Kidney (tissue), 14 donors: Measurements from ENCODE around the gene CHRNA3. TPM values are rescaled to one million over a fixed set of nuclear protein-coding genes. Genes with fewer than 3 reads are reported as not detected.

Experiments used
- DNase-seq, 5 donors: peaks; one replicate each; pipeline ENCODE4 v3.0.0-alpha.2; 2013 to 2020
- FAIRE-seq: peaks from 2 replicates; lab custom pipeline; 2012; peaks lifted over from hg19 to GRCh38; lab: Jason Lieb, UNC
- H3K27ac ChIP-seq, 2 donors: one replicate each; pipeline ENCODE4 v1.7.0; 2013; ENCODE audit warnings: low read depth in 2 of 2, low read length in 2 of 2, inconsistent platforms in 1 of 2
- H3K27me3 ChIP-seq: one replicate; pipeline ENCODE4 v1.7.1; 2013; ENCODE audit warnings: low read length, inconsistent platforms; ENCODE audit not compliant: control insufficient read depth, insufficient read depth
- H3K36me3 ChIP-seq, 3 donors: one replicate each; pipeline versions ENCODE4 v1.7.0 to v1.7.1; 2013; ENCODE audit warnings: low read length in 3 of 3, control low read depth in 1 of 3, inconsistent platforms in 1 of 3; ENCODE audit not compliant: insufficient read depth in 3 of 3, control insufficient read depth in 2 of 3
- H3K4me1 ChIP-seq, 3 donors: one replicate each; pipeline versions ENCODE4 v1.7.0 to v1.7.1; 2013; ENCODE audit warnings: low read length in 3 of 3, inconsistent platforms in 1 of 3, low read depth in 1 of 3; ENCODE audit not compliant: control insufficient read depth in 2 of 3, insufficient read depth in 2 of 3
- H3K4me3 ChIP-seq, 3 donors: one replicate each; pipeline versions ENCODE4 v1.7.0 to v1.8.1; 2013; ENCODE audit warnings: low read length in 3 of 3, control low read depth in 1 of 3, inconsistent platforms in 1 of 3
- H3K9ac ChIP-seq, 3 donors: one replicate each; pipeline versions ENCODE4 v1.7.0 to v1.7.1; 2013; ENCODE audit warnings: low read length in 3 of 3, control low read depth in 1 of 3, inconsistent platforms in 1 of 3
- H3K9me3 ChIP-seq, 3 donors: one replicate each; pipeline versions ENCODE4 v1.7.0 to v1.7.1; 2013; ENCODE audit warnings: low read length in 3 of 3, control low read depth in 1 of 3, inconsistent platforms in 1 of 3; ENCODE audit not compliant: control insufficient read depth in 2 of 3, insufficient read depth in 1 of 3
- CTCF ChIP-seq: IDR thresholded peaks from 3 replicates; pipeline ENCODE4 v1.5.1; 2012; ENCODE audit warnings: mild to moderate bottlenecking, moderate library complexity, borderline replicate concordance; ENCODE audit not compliant: insufficient read depth; ENCODE audit errors: extremely low read depth
- intact Hi-C: fragments of 100-400 bp; cut with DNase I; formaldehyde crosslinking; loops from one replicate; pipeline ENCODE4 v1.11.1; 2022
- polyA plus RNA-seq: library from polyadenylated mRNA; stranded (reverse); fragments of 350-450 nt; fragmentation: Illumina TruSeq; extraction: RNeasy Lipid Tissue Mini Kit (QIAGEN cat#74804); gene quantifications from one replicate; pipeline ENCODE4 v1.2.3, GENCODE V29; 2014; ENCODE audit warnings: low read depth, low replicate concordance; ENCODE audit not compliant: insufficient read depth
- total RNA-seq: library from RNA; stranded (reverse); fragmentation: NEBNext Ultra II Directional; extraction: Animal tissue kit (Norgen Biotek cat#: 25700); gene quantifications from one replicate; pipeline ENCODE4 v1.2.1, GENCODE V29; 2021
- donor health status: control.
- donor health status: control.
- donor health status: control.
- donor health status: control.
- donor health status: control.
- donor health status: DM: yes; HTN: yes; CAD: no.
- donor health status: Normal renal cell carcinoma (clear cell type).

CHRNA3 gene
- total and polyA plus RNA-seq, 2 donors from 2014 or later: not detected

- Histone ChIP-seq H3K9ac (no peak overlapping the region), H3K27ac (no peak overlapping the region), H3K4me3 (no peak overlapping the region), H3K27me3 (no peaks in the 10 kb centered on the region), H3K4me1 (no peaks in the 10 kb centered on the region), H3K9me3 (no peaks in the 10 kb centered on the region), H3K36me3 (no peaks in the 10 kb centered on the region)
- intact Hi-C loops: no loop called here
- DNase-seq (no peak), FAIRE-seq (no peak)
- no peak for TF ChIP-seq CTCF
Observed at GRCh38 chr15:78666010-78666409, 45.2 kb upstream of the CHRNA3 start.

GRCh38 chr15:78663703-78664102 lies 42.9 kb upstream of the CHRNA3 start:
- no peaks in the 10 kb centered on the region for H3K27me3 ChIP-seq
- no peak overlapping the region for H3K27ac ChIP-seq
- no peak for FAIRE-seq

GRCh38 chr15:78662028-78662427 lies 41.2 kb upstream of the CHRNA3 start:
- no peaks in the 10 kb centered on the region for H3K4me1 ChIP-seq
- no peaks in the 10 kb centered on the region for H3K36me3 ChIP-seq
- no peak for FAIRE-seq
- intact Hi-C loops: no loop called here
- no peak overlapping the region for H3K9ac ChIP-seq
- H3K27me3 ChIP-seq: no peaks in the 10 kb centered on the region
- no peaks in the 10 kb centered on the region for H3K9me3 ChIP-seq
- TF ChIP-seq CTCF: no peak
- no peak for DNase-seq
- H3K4me3 ChIP-seq: no peak overlapping the region
- no peak overlapping the region for H3K27ac ChIP-seq

More at GRCh38 chr15:78663703-78664102, 42.9 kb upstream of the CHRNA3 start:
- Histone ChIP-seq H3K4me3 (no peak overlapping the region), H3K9ac (no peak overlapping the region), H3K9me3 (no peaks in the 10 kb centered on the region), H3K36me3 (no peaks in the 10 kb centered on the region), H3K4me1 (no peaks in the 10 kb centered on the region)
- DNase-seq: peak in 3 of 5 donors; percentile 42 to 75 (median 64)
- intact Hi-C loops: no loop called here
- TF ChIP-seq CTCF: no peak

- Histone ChIP-seq H3K27ac (no peak overlapping the region), H3K4me3 (no peak overlapping the region), H3K9ac (no peak overlapping the region), H3K9me3 (no peaks in the 10 kb centered on the region), H3K4me1 (no peaks in the 10 kb centered on the region), H3K36me3 (no peaks in the 10 kb centered on the region), H3K27me3 (no peaks in the 10 kb centered on the region)
- no peak for DNase-seq
- no peak for FAIRE-seq
- TF ChIP-seq CTCF: no peak
- intact Hi-C loops: no loop called here
Observed at GRCh38 chr15:78661001-78661400, 40.2 kb upstream of the CHRNA3 start.
